Measurements from ENCODE around the gene MPV17.

- TF ChIP-seq CTCF (IDR thresholded peaks at IDR 0.05) (no peak), POLR2A (IDR thresholded peaks at IDR 0.05) (no peak), POLR2AphosphoS5 (IDR thresholded peaks at IDR 0.05) (no peak)
Observed at GRCh38 chr2:27275211-27276150, 47.4 kb downstream of the MPV17 start, which contains the start of gene DNAJC5G.

Data from breast epithelium (tissue), 3 donors.